LHCN-M2 (cell line): ENCODE results near the gene LRRC28. TPM values are rescaled to one million over a fixed set of nuclear protein-coding genes. Genes with fewer than 3 reads are reported as not detected.

Source experiments
- DNase-seq: peaks from one replicate; pipeline ENCODE4 v3.0.0-alpha.2; 2012; ENCODE audit warnings: low read depth
- total RNA-seq: library from RNA; depleted of rRNA; stranded (reverse); fragments of >200 nt; gene quantifications from 2 replicates; pipeline ENCODE4 v1.2.3, GENCODE V29; 2014

Gene LRRC28
- total RNA-seq, 1 experiment from 2014 or later, result 34.3 TPM

GRCh38 chr15:99341786-99342185, 90.5 kb downstream of the LRRC28 start:
- DNase-seq, result no peak

- no peak for DNase-seq
These were observed 91.9 kb downstream of the LRRC28 start for GRCh38 chr15:99343208-99343607.

- no peak for DNase-seq
These were observed 92.7 kb downstream of the LRRC28 start for GRCh38 chr15:99343881-99344551.

GRCh38 chr15:99344639-99345038, 93.4 kb downstream of the LRRC28 start:
- no peak for DNase-seq

GRCh38 chr15:99345242-99345641, 94.0 kb downstream of the LRRC28 start:
- DNase-seq, result no peak

- DNase-seq, result no peak
These were observed 94.7 kb downstream of the LRRC28 start for GRCh38 chr15:99345832-99346462.

GRCh38 chr15:99347574-99347973, 96.3 kb downstream of the LRRC28 start:
- DNase-seq, result no peak

GRCh38 chr15:99348412-99348811, 97.1 kb downstream of the LRRC28 start:
- no peak for DNase-seq

- no peak for DNase-seq
These were observed 99.1 kb downstream of the LRRC28 start for GRCh38 chr15:99350408-99350807.

- DNase-seq, result no peak
These were observed 108.5 kb downstream of the LRRC28 start for GRCh38 chr15:99359769-99360168.

- DNase-seq, result peak; percentile 26
These were observed 110.4 kb downstream of the LRRC28 start for GRCh38 chr15:99361545-99362185.

- DNase-seq, result no peak
These were observed 114.0 kb downstream of the LRRC28 start for GRCh38 chr15:99365242-99365641.

GRCh38 chr15:99366013-99366412, 114.7 kb downstream of the LRRC28 start:
- DNase-seq, result no peak

- no peak for DNase-seq
These were observed 117.5 kb downstream of the LRRC28 start for GRCh38 chr15:99368743-99369142.

- no peak for DNase-seq
These were observed 117.9 kb downstream of the LRRC28 start for GRCh38 chr15:99369196-99369595.

GRCh38 chr15:99371180-99372103, 120.2 kb downstream of the LRRC28 start:
- DNase-seq, result peak; percentile 6

- peak; percentile 18 for DNase-seq
These were observed 133.9 kb downstream of the LRRC28 start for GRCh38 chr15:99385005-99385669.

GRCh38 chr15:99385865-99386264, 134.6 kb downstream of the LRRC28 start:
- DNase-seq, result peak; percentile 27

- DNase-seq, result no peak
These were observed 135.1 kb downstream of the LRRC28 start for GRCh38 chr15:99386391-99386790.

GRCh38 chr15:99387421-99388168, 136.3 kb downstream of the LRRC28 start:
- DNase-seq, result no peak

GRCh38 chr15:99390667-99391066, 139.4 kb downstream of the LRRC28 start:
- DNase-seq, result no peak
